ENCODE data around the gene OR2L3.

DNA sequence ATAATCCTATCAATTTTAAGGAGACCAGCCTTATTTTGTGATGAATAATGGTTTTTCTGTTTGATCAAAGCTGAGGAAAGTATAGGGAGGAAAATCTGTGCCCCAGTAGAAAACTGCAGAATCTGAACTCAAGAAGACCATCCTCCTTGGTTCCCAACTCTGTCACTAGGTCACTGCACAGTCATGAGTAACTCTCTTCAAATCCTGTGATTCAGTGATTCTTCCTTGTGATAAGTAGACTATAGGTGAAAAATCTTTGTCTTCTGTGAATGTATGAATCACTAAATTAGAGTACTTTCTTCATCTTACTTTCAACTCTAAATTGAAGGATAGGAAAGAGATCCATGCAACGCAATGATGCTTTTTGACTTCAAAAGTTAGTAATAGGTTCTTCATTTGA is 46.5 kb upstream of the OR2L3 start:
- TF ChIP-seq, protein P1, sequence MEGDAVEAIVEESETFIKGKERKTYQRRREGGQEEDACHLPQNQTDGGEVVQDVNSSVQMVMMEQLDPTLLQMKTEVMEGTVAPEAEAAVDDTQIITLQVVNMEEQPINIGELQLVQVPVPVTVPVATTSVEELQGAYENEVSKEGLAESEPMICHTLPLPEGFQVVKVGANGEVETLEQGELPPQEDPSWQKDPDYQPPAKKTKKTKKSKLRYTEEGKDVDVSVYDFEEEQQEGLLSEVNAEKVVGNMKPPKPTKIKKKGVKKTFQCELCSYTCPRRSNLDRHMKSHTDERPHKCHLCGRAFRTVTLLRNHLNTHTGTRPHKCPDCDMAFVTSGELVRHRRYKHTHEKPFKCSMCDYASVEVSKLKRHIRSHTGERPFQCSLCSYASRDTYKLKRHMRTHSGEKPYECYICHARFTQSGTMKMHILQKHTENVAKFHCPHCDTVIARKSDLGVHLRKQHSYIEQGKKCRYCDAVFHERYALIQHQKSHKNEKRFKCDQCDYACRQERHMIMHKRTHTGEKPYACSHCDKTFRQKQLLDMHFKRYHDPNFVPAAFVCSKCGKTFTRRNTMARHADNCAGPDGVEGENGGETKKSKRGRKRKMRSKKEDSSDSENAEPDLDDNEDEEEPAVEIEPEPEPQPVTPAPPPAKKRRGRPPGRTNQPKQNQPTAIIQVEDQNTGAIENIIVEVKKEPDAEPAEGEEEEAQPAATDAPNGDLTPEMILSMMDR (IDR thresholded peaks at IDR 0.05; ENCODE audit: low read depth, low read length): no peak
- TF ChIP-seq EZH2phosphoT487 (IDR thresholded peaks at IDR 0.05; ENCODE audit: low read depth): no peak
